ENCODE data around the gene DENND2C. TPM values are rescaled to one million over a fixed set of nuclear protein-coding genes. Genes with fewer than 3 reads are reported as not detected.

The DENND2C gene
- total RNA-seq, 1 experiment from 2014 or later = 3.6 TPM

- TF ChIP-seq CTCF (IDR thresholded peaks at IDR 0.05 in 2 of 3, conservative IDR thresholded peaks at IDR 0.05 in 1 of 3; ENCODE audit: borderline replicate concordance in 1 of 3, insufficient read depth in 1 of 3, low read depth in 2 of 3, low read length in 2 of 3) = no peak
- TF ChIP-seq ATF3 (IDR thresholded peaks at IDR 0.05) = no peak
Measured at GRCh38 chr1:114666954-114667353, 2.9 kb downstream of the DENND2C start (continued).

GRCh38 chr1:114660238-114660637 lies 9.6 kb downstream of the DENND2C start:
- ChIA-PET RAD21 (ENCODE audit: low non-redundant PET in 1 of 2, low total read pairs in 2 of 2, uncharacterized antibody in 2 of 2, unreplicated experiment in 2 of 2) (interaction anchor here in 1 of 2 experiments (0.6 kb wide), 1 partner anchor 148 kb away, joined by 3 read pairs; no protein-coding TSS in a partner anchor), POLR2A (interaction anchor here (1.3 kb wide), 1 partner anchor 9 kb away, joined by 6 read pairs; the partner anchor contains the start of gene DENND2C), CTCF (no interaction called here)
- Histone ChIP-seq H3K9me3 (ENCODE audit: control insufficient read depth in 1 of 2, insufficient read depth in 1 of 2, low read depth in 1 of 2, low read length in 2 of 2) (no peaks in the 10 kb centered on the region), H3K4me1 (ENCODE audit: control insufficient read depth in 1 of 2, insufficient read depth in 2 of 2, low read length in 2 of 2) (no peaks in the 10 kb centered on the region), H3K9me2 (ENCODE audit: insufficient read depth) (no peaks in the 10 kb centered on the region), H3K4me2 (ENCODE audit: low read length) (no peak overlapping the region), H3K36me3 (ENCODE audit: control insufficient read depth in 1 of 2, insufficient read depth in 2 of 2, low read length in 2 of 2) (no peaks in the 10 kb centered on the region), H3K9ac (ENCODE audit: low read length) (no peak overlapping the region), H3K79me2 (ENCODE audit: insufficient read depth, low read length) (no peaks in the 10 kb centered on the region), H4K20me1 (ENCODE audit: insufficient read depth) (no peaks in the 10 kb centered on the region), H3K4me3 (replicated peaks in 1 of 2; ENCODE audit: low read depth in 1 of 2, low read length in 2 of 2) (no peak overlapping the region), H3K27me3 (ENCODE audit: insufficient read depth, low read length) (no peaks in the 10 kb centered on the region), H2AFZ (ENCODE audit: low read depth, low read length, poor library complexity, severe bottlenecking) (no peak overlapping the region), H3K27ac (ENCODE audit: low read depth, low read length) (no peak overlapping the region)
- BruUV-seq (replicated peaks) = no TSS peak
- intact Hi-C loops (cut with micrococcal nuclease) = no loop called here
- DNase-seq (ENCODE audit: low read depth, low spot score) = no peak
- TF ChIP-seq EGR1 (IDR thresholded peaks at IDR 0.05; ENCODE audit: low read depth) = no peak
- no peak for TF ChIP-seq FOSL1 (IDR thresholded peaks at IDR 0.05; ENCODE audit: low read depth)
- TF ChIP-seq ZNF274 (IDR thresholded peaks at IDR 0.05; ENCODE audit: low read depth, low read length) = no peak
- TF ChIP-seq TCF7L2 (IDR thresholded peaks at IDR 0.05; ENCODE audit: borderline replicate concordance, extremely low read depth, insufficient read depth, insufficient read length) = no peak
- TF ChIP-seq POLR2AphosphoS5 (IDR thresholded peaks at IDR 0.05; ENCODE audit: low read depth, low read length) = no peak
- no peak for TF ChIP-seq CEBPB (IDR thresholded peaks at IDR 0.05; ENCODE audit: low read depth)
- no peak for ATAC-seq
